Dermis microvascular lymphatic vessel endothelial cell (primary cell): Measurements from ENCODE around the gene RASSF10. TPM values are rescaled to one million over a fixed set of nuclear protein-coding genes. Genes with fewer than 3 reads are reported as not detected.
A peak's percentile ranks its signal among the peaks of the same experiment; 100 is the strongest.

Source experiments
- DNase-seq, 2 donors: peaks; one replicate each; pipeline versions ENCODE4 v3.0.0 to v3.0.0-alpha.2; 2010; ENCODE audit warnings: low read depth in 2 of 2
- total RNA-seq: library from RNA; depleted of rRNA; stranded (reverse); fragments of >200 nt; gene quantifications from 2 replicates; pipeline ENCODE4 v1.2.1, GENCODE V29; 2014

Gene RASSF10
- 4.8 and 11.8 TPM in 2 replicates for total RNA-seq

GRCh38 chr11:13008625-13009475 lies at the start of gene RASSF10:
RASSF10 (plus strand) TSS chr11:13009316; CDS start chr11:13009577, 261 bp downstream.
- peak; percentile 41 to 52 for DNase-seq

- DNase-seq: peak in 1 of 2 donors; percentile 9
Observed at GRCh38 chr11:12961615-12962014, 47.5 kb upstream of the RASSF10 start.

GRCh38 chr11:12962306-12962705 lies 46.8 kb upstream of the RASSF10 start:
- no peak for DNase-seq

GRCh38 chr11:12963051-12963450 lies 46.1 kb upstream of the RASSF10 start:
- DNase-seq: no peak

- DNase-seq: peak; percentile 26 to 60
Observed at GRCh38 chr11:12963792-12964536, 45.2 kb upstream of the RASSF10 start.

- DNase-seq: no peak
Observed at GRCh38 chr11:12964650-12965049, 44.5 kb upstream of the RASSF10 start.

GRCh38 chr11:12966002-12966401 lies 43.1 kb upstream of the RASSF10 start:
- no peak for DNase-seq

- DNase-seq: no peak
Observed at GRCh38 chr11:12968101-12968500, 41.0 kb upstream of the RASSF10 start.

GRCh38 chr11:12968826-12969225 lies 40.3 kb upstream of the RASSF10 start:
- DNase-seq: no peak

GRCh38 chr11:12971955-12972354 lies 37.2 kb upstream of the RASSF10 start:
- no peak for DNase-seq

GRCh38 chr11:12973528-12974181 lies 35.5 kb upstream of the RASSF10 start:
- DNase-seq: no peak

GRCh38 chr11:12975195-12975594 lies 33.9 kb upstream of the RASSF10 start:
- DNase-seq: no peak

GRCh38 chr11:12979928-12980689 lies 29.0 kb upstream of the RASSF10 start:
- DNase-seq: no peak

GRCh38 chr11:12981676-12982522 lies 27.2 kb upstream of the RASSF10 start:
- peak in 1 of 2 donors; percentile 6 for DNase-seq

- no peak for DNase-seq
Observed at GRCh38 chr11:12983336-12983735, 25.8 kb upstream of the RASSF10 start.

- no peak for DNase-seq
Observed at GRCh38 chr11:12986194-12986898, 22.8 kb upstream of the RASSF10 start.

GRCh38 chr11:12989428-12990161 lies 19.5 kb upstream of the RASSF10 start:
- no peak for DNase-seq

- no peak for DNase-seq
Observed at GRCh38 chr11:12990162-12990480, 19.0 kb upstream of the RASSF10 start.

- no peak for DNase-seq
Observed at GRCh38 chr11:12991426-12991825, 17.7 kb upstream of the RASSF10 start.
